ENCODE data around the gene BPIFB6.

The BPIFB6 gene

DNA sequence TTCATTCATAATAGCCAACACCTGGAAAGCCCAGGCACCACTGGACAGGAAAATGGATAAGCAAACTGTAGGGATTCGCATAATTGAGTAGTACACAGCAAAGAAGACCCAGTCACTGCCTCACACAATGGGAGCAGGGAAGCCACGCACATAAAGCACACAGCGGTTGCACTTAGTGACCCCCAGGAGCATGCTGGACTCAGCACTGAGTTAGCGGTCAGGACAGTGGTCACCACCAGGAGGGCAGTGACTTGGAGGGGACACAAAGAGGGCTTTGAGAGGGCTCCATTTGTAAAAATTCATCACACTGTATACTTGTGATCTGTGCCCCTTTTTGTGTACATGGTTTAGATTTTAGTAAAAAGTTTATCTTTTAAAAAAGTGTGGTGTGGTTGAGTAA lies 19.9 kb downstream of the BPIFB6 start:
- TF ChIP-seq CTCF (conservative IDR thresholded peaks at IDR 0.05; ENCODE audit: low read length): no peak
- no peak for DNase-seq (ENCODE audit: low read depth)
- H3K4me3 ChIP-seq (ENCODE audit: low read length): no peak overlapping the region

DNA sequence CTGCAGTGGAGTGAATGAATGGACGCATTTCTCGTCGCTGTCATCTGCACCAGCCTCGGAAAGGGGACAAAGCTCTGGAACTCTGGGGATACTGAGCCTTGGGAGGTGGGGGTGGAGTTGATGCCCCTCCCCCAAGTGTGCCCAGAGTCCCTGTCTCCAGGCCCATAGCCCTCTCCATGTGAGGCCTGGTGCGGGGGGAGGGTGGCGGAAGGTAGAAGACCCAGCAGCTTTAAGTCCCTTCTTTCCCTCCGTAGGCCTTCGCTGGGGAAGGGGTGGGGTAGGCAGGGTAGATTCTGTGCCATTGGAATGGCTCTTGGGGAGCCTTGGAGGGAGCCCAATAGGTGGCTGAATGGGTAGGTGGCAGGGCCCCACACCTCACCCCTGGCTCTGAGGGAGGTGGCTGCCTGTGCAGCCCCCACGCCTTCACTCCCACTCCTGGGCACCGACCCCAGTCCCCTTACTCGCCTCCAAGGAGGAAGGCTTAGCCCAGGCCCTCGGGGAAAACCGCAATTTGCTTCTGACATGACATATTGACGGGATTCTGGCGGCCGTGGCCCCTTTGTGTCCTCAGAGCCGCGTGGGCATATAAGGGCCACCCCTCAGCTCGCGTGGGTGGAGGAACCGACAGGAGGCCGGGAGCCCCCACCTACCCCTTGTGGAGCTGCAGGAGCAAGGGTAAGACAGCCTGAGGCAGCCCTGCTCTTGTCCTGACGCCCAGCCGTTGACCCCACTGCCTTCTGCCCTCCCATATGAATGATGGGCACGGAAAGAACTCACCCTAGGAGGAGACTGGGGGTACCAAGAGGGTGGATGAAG lies 22.1 kb downstream of the BPIFB6 start, which contains the start of gene BPIFB3:
Gene BPIFB3 (plus strand): TSS at position 613 of the 816 bp plus-strand sequence. CDS start 1,533 bp downstream, outside the sequence.
- no peak for DNase-seq (ENCODE audit: low read depth)
- no peak for TF ChIP-seq CTCF (conservative IDR thresholded peaks at IDR 0.05; ENCODE audit: low read length)
- no peak within 1 kb of the TSS for H3K4me3 ChIP-seq (ENCODE audit: low read length)

GRCh38 chr20:33054381-33054780 lies 22.9 kb downstream of the BPIFB6 start:
- DNase-seq (ENCODE audit: low read depth): no peak
- no peak for TF ChIP-seq CTCF (conservative IDR thresholded peaks at IDR 0.05; ENCODE audit: low read length)
- no peak overlapping the region for H3K4me3 ChIP-seq (ENCODE audit: low read length)

- no peak for DNase-seq (ENCODE audit: low read depth)
- no peak for TF ChIP-seq CTCF (conservative IDR thresholded peaks at IDR 0.05; ENCODE audit: low read length)
- no peak overlapping the region for H3K4me3 ChIP-seq (ENCODE audit: low read length)
These were observed 23.3 kb downstream of the BPIFB6 start for GRCh38 chr20:33054791-33055190.

DNA sequence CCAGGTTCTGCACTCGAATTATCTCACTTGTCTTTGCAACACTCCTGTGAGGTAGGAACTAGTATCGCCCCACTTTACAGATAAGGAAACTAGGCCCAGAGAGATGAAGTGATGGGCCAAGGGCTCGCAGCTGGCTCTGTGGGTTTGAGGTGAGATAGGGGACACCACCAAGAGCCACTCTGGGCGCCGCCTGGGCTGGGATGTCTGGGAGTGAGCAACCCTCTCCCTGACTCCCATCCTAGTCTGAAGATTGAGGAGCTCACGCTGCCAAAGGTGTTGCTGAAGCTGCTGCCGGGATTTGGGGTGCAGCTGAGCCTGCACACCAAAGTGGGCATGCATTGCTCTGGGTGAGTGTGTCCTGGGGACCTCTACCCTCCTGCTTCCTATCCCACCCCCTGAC lies 27.7 kb downstream of the BPIFB6 start:
- TF ChIP-seq CTCF (conservative IDR thresholded peaks at IDR 0.05; ENCODE audit: low read length): no peak

DNA sequence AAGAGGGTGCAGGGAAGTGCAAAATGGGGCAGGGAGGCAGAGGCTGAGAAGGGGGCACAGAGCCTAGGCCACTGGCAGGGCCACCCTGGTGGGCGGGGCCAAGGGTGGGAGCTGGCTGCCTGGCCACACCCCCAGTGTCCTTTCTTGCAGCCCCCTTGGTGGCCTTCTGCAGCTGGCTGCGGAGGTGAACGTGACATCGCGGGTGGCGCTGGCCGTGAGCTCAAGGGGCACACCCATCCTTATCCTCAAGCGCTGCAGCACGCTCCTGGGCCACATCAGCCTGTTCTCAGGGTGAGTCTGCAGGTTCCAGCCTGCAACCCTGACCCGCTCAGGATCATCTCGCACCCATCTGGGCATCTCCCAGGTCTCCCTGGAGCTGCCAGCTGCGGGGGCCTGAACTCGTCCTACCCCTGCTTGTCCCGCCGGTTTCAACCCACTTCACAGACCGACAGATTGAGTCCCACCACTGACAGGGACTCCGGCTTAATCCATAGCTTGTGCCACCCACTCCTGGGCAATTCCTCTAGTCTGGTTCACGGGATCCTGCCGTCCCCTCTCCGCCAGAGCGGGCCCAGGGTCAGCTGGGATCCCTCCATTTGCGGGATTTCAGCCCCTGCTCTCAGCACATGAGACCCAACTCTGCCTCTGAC lies 28.4 kb downstream of the BPIFB6 start:
- H3K4me3 ChIP-seq (ENCODE audit: low read length): no peak overlapping the region
- no peak for DNase-seq (ENCODE audit: low read depth)
- no peak for TF ChIP-seq CTCF (conservative IDR thresholded peaks at IDR 0.05; ENCODE audit: low read length)

More for the DNA sequence above, 27.7 kb downstream of the BPIFB6 start:
- no peak overlapping the region for H3K4me3 ChIP-seq (ENCODE audit: low read length)
- DNase-seq (ENCODE audit: low read depth): no peak

- H3K4me3 ChIP-seq (ENCODE audit: low read length): no peak overlapping the region
- DNase-seq (ENCODE audit: low read depth): no peak
- TF ChIP-seq CTCF (conservative IDR thresholded peaks at IDR 0.05; ENCODE audit: low read length): no peak
These were observed 30.2 kb downstream of the BPIFB6 start for GRCh38 chr20:33061658-33062028.
